Measurements from ENCODE around the gene PCNX1.

Gene PCNX1

GRCh38 chr14:71089971-71090370 is 182.7 kb downstream of the PCNX1 start:
- H3K27ac ChIP-seq (ENCODE audit: low read depth, low read length) = no peak overlapping the region
- no peaks in the 10 kb centered on the region for H3K9me3 ChIP-seq (ENCODE audit: control insufficient read depth, insufficient read depth, low read length)
- no peaks in the 10 kb centered on the region for H3F3A ChIP-seq (ENCODE audit: control insufficient read depth, insufficient read depth)
- no peak for TF ChIP-seq EZH2phosphoT487 (IDR thresholded peaks at IDR 0.05; ENCODE audit: borderline replicate concordance, low read length)
- TF ChIP-seq, protein P1, sequence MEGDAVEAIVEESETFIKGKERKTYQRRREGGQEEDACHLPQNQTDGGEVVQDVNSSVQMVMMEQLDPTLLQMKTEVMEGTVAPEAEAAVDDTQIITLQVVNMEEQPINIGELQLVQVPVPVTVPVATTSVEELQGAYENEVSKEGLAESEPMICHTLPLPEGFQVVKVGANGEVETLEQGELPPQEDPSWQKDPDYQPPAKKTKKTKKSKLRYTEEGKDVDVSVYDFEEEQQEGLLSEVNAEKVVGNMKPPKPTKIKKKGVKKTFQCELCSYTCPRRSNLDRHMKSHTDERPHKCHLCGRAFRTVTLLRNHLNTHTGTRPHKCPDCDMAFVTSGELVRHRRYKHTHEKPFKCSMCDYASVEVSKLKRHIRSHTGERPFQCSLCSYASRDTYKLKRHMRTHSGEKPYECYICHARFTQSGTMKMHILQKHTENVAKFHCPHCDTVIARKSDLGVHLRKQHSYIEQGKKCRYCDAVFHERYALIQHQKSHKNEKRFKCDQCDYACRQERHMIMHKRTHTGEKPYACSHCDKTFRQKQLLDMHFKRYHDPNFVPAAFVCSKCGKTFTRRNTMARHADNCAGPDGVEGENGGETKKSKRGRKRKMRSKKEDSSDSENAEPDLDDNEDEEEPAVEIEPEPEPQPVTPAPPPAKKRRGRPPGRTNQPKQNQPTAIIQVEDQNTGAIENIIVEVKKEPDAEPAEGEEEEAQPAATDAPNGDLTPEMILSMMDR (IDR thresholded peaks at IDR 0.05; ENCODE audit: low read depth, low read length, poor library complexity, severe bottlenecking) = no peak
- H3K4me1 ChIP-seq (ENCODE audit: control insufficient read depth, low read length) = peaks cover 7% of the 10 kb centered on the region
- H3K27me3 ChIP-seq (ENCODE audit: control insufficient read depth, low read length) = no peaks in the 10 kb centered on the region
- H3K79me2 ChIP-seq (ENCODE audit: control insufficient read depth, low read length) = no peaks in the 10 kb centered on the region
- H3K4me2 ChIP-seq (ENCODE audit: low read length) = no peak overlapping the region
- peaks cover 28% of the 10 kb centered on the region for H3K36me3 ChIP-seq (ENCODE audit: control insufficient read depth, low read length)
- H3K9me2 ChIP-seq (replicated peaks; ENCODE audit: control insufficient read depth, low read length) = no peaks in the 10 kb centered on the region
- no peak overlapping the region for H3K4me3 ChIP-seq (ENCODE audit: low read length)
- H4K20me1 ChIP-seq (ENCODE audit: control insufficient read depth, insufficient read depth, low read depth, low read length) = no peaks in the 10 kb centered on the region

- Histone ChIP-seq H3K27ac (ENCODE audit: low read depth, low read length) (no peak overlapping the region), H3K36me3 (ENCODE audit: control insufficient read depth, low read length) (peaks cover 10% of the 10 kb centered on the region; the same call in 1 of the 2 replicates), H3K9me3 (ENCODE audit: control insufficient read depth, insufficient read depth, low read length) (no peaks in the 10 kb centered on the region), H3K27me3 (ENCODE audit: control insufficient read depth, low read length) (no peaks in the 10 kb centered on the region), H3K4me3 (ENCODE audit: low read length) (no peak overlapping the region), H3K9me2 (replicated peaks; ENCODE audit: control insufficient read depth, low read length) (no peaks in the 10 kb centered on the region), H4K20me1 (ENCODE audit: control insufficient read depth, insufficient read depth, low read depth, low read length) (no peaks in the 10 kb centered on the region), H3K4me1 (ENCODE audit: control insufficient read depth, low read length) (peaks cover 7% of the 10 kb centered on the region), H3F3A (ENCODE audit: control insufficient read depth, insufficient read depth) (no peaks in the 10 kb centered on the region), H3K4me2 (ENCODE audit: low read length) (no peak overlapping the region), H3K79me2 (ENCODE audit: control insufficient read depth, low read length) (no peaks in the 10 kb centered on the region)
- TF ChIP-seq EZH2phosphoT487 (IDR thresholded peaks at IDR 0.05; ENCODE audit: borderline replicate concordance, low read length) = no peak
- TF ChIP-seq, protein P1 (IDR thresholded peaks at IDR 0.05; ENCODE audit: low read depth, low read length, poor library complexity, severe bottlenecking) = no peak
These were observed 187.5 kb downstream of the PCNX1 start for GRCh38 chr14:71094722-71095121.

GRCh38 chr14:71096947-71097346 is 189.7 kb downstream of the PCNX1 start:
- Histone ChIP-seq H3K4me3 (ENCODE audit: low read length) (no peak overlapping the region), H3K9me2 (replicated peaks; ENCODE audit: control insufficient read depth, low read length) (no peaks in the 10 kb centered on the region), H3K4me1 (ENCODE audit: control insufficient read depth, low read length) (peaks cover 7% of the 10 kb centered on the region), H4K20me1 (ENCODE audit: control insufficient read depth, insufficient read depth, low read depth, low read length) (no peaks in the 10 kb centered on the region), H3K27me3 (ENCODE audit: control insufficient read depth, low read length) (no peaks in the 10 kb centered on the region), H3K27ac (ENCODE audit: low read depth, low read length) (no peak overlapping the region), H3K4me2 (ENCODE audit: low read length) (no peak overlapping the region), H3K36me3 (ENCODE audit: control insufficient read depth, low read length) (peaks cover 1% of the 10 kb centered on the region; the same call in 1 of the 2 replicates), H3K9me3 (ENCODE audit: control insufficient read depth, insufficient read depth, low read length) (no peaks in the 10 kb centered on the region), H3K79me2 (ENCODE audit: control insufficient read depth, low read length) (no peaks in the 10 kb centered on the region), H3F3A (ENCODE audit: control insufficient read depth, insufficient read depth) (no peaks in the 10 kb centered on the region)
- no peak for TF ChIP-seq EZH2phosphoT487 (IDR thresholded peaks at IDR 0.05; ENCODE audit: borderline replicate concordance, low read length)
- TF ChIP-seq, protein P1 (IDR thresholded peaks at IDR 0.05; ENCODE audit: low read depth, low read length, poor library complexity, severe bottlenecking) = no peak

Data from DOHH2 (cell line).